SU-DHL-6 (cell line): Measurements from ENCODE around the gene RALGDS.

Source experiments
- EZH2phosphoT487 ChIP-seq: fragments of 200-600 bp; sonication (generic), shearing (Covaris generic); conservative IDR thresholded peaks from 2 replicates; pipeline ENCODE4 v1.6.1; 2018; ENCODE audit warnings: mild to moderate bottlenecking, antibody characterized with exemption, low read length, moderate library complexity, mixed read lengths
- TF ChIP-seq, protein P1 (sequence below): fragments of 200-600 bp; sonication (generic); IDR thresholded peaks from one replicate; pipeline ENCODE4 v1.5.1; 2017; ENCODE audit warnings: antibody characterized with exemption, mild to moderate bottlenecking, low read length, moderate library complexity; ENCODE audit not compliant: insufficient read depth, poor library complexity, severe bottlenecking

DNA sequence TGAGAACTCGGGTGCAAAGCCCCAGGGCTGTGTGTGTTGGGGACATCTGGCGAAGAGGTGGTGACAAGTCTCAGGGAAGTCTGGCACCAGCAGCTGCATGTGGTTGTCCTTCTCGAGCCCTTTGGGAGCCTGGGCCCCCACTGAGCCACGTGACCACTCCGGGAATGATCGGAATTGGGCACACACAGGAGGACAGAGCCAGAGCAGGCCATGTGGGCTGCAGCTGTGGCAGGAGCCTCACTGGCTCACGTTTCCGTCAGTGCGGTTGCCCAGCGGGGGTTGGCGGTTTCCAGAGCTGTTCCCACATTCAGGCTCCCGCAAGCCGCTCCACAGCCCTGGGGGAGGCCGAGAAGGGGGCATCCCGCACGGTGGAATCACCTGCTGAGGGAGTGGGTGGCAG, 66.1 kb downstream of the RALGDS start:
- TF ChIP-seq, protein P1, sequence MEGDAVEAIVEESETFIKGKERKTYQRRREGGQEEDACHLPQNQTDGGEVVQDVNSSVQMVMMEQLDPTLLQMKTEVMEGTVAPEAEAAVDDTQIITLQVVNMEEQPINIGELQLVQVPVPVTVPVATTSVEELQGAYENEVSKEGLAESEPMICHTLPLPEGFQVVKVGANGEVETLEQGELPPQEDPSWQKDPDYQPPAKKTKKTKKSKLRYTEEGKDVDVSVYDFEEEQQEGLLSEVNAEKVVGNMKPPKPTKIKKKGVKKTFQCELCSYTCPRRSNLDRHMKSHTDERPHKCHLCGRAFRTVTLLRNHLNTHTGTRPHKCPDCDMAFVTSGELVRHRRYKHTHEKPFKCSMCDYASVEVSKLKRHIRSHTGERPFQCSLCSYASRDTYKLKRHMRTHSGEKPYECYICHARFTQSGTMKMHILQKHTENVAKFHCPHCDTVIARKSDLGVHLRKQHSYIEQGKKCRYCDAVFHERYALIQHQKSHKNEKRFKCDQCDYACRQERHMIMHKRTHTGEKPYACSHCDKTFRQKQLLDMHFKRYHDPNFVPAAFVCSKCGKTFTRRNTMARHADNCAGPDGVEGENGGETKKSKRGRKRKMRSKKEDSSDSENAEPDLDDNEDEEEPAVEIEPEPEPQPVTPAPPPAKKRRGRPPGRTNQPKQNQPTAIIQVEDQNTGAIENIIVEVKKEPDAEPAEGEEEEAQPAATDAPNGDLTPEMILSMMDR = no peak
- no peak for TF ChIP-seq EZH2phosphoT487
